Trophoblast cell (in vitro differentiated cells and primary cell): ENCODE results near the gene SIX1.

Experiments
- DNase-seq, 2 donors: peaks; one replicate each; pipeline ENCODE4 v3.0.0-alpha.2; 2016
- H2AFZ ChIP-seq: 2 replicates; pipeline ENCODE4 v1.6.1; 2013; ENCODE audit warnings: low read length, moderate library complexity, mild to moderate bottlenecking; ENCODE audit not compliant: insufficient read depth, poor library complexity
- H2AK5ac ChIP-seq: 2 replicates; pipeline ENCODE4 v1.6.1; 2013; ENCODE audit warnings: mild to moderate bottlenecking, low read length
- H2BK120ac ChIP-seq: 2 replicates; pipeline ENCODE4 v1.6.1; 2013; ENCODE audit warnings: low read length, mild to moderate bottlenecking, moderate library complexity; ENCODE audit not compliant: insufficient read depth, poor library complexity
- H2BK12ac ChIP-seq: 2 replicates; pipeline ENCODE4 v1.6.1; 2013; ENCODE audit warnings: mild to moderate bottlenecking, low read length, moderate library complexity
- H2BK5ac ChIP-seq: 2 replicates; pipeline ENCODE4 v1.6.1; 2013; ENCODE audit warnings: low read length, low read depth, moderate library complexity, mild to moderate bottlenecking; ENCODE audit not compliant: poor library complexity
- H3K14ac ChIP-seq: 2 replicates; pipeline ENCODE4 v1.6.1; 2013; ENCODE audit warnings: mild to moderate bottlenecking, low read length
- H3K18ac ChIP-seq: 2 replicates; pipeline ENCODE4 v1.6.1; 2013; ENCODE audit warnings: mild to moderate bottlenecking, low read length
- H3K23ac ChIP-seq: 2 replicates; pipeline ENCODE4 v1.6.1; 2013; ENCODE audit warnings: low read length
- H3K27ac ChIP-seq: 2 replicates; pipeline ENCODE4 v1.5.1; 2013; ENCODE audit warnings: low read depth, mild to moderate bottlenecking, inconsistent platforms, low read length, moderate library complexity
- H3K27me3 ChIP-seq: 2 replicates; pipeline ENCODE4 v1.6.1; 2013; ENCODE audit warnings: inconsistent platforms, mild to moderate bottlenecking, low read length, moderate library complexity; ENCODE audit not compliant: insufficient read depth
- H3K36me3 ChIP-seq, 2 experiments: 1 replicate in 1 of 2; 2 replicates in 1 of 2; pipeline ENCODE4 v1.6.1; 2013; ENCODE audit warnings: low read length in 2 of 2, mild to moderate bottlenecking in 2 of 2, moderate library complexity in 1 of 2; ENCODE audit not compliant: insufficient read depth in 2 of 2, control insufficient read depth in 1 of 2
- H3K4ac ChIP-seq: 2 replicates; pipeline ENCODE4 v1.6.1; 2013; ENCODE audit warnings: low read depth, mild to moderate bottlenecking, low read length, moderate library complexity
- H3K4me1 ChIP-seq, 2 experiments: 1 replicate in 1 of 2; 2 replicates in 1 of 2; pipeline ENCODE4 v1.6.1; 2013; ENCODE audit warnings: low read length in 2 of 2, mild to moderate bottlenecking in 2 of 2, moderate library complexity in 1 of 2; ENCODE audit not compliant: insufficient read depth in 2 of 2, control insufficient read depth in 1 of 2
- H3K4me2 ChIP-seq: 2 replicates; pipeline ENCODE4 v1.6.1; 2013; ENCODE audit warnings: inconsistent platforms, mild to moderate bottlenecking, low read length, moderate library complexity
- H3K4me3 ChIP-seq: 2 replicates; pipeline ENCODE4 v1.5.1; 2013; ENCODE audit warnings: mild to moderate bottlenecking, low read depth, low read length, inconsistent platforms
- H3K79me1 ChIP-seq: one replicate; pipeline ENCODE4 v1.6.1; 2013; ENCODE audit warnings: low read length
- H3K79me2 ChIP-seq: 2 replicates; pipeline ENCODE4 v1.6.1; 2013; ENCODE audit warnings: low read length, mild to moderate bottlenecking; ENCODE audit not compliant: control insufficient read depth, insufficient read depth, poor library complexity
- H3K9ac ChIP-seq: 2 replicates; pipeline ENCODE4 v1.6.1; 2013; ENCODE audit warnings: mild to moderate bottlenecking, low read length
- H3K9me3 ChIP-seq: 2 replicates; pipeline ENCODE4 v1.6.1; 2013; ENCODE audit warnings: low read depth, mild to moderate bottlenecking, control low read depth, inconsistent platforms, low read length; ENCODE audit not compliant: insufficient read depth
- H4K12ac ChIP-seq: 2 replicates; pipeline ENCODE4 v1.6.1; 2013; ENCODE audit warnings: low read depth, mild to moderate bottlenecking, low read length, moderate library complexity
- H4K8ac ChIP-seq: 2 replicates; pipeline ENCODE4 v1.6.1; 2013; ENCODE audit warnings: low read depth, mild to moderate bottlenecking, low read length, moderate library complexity
- H4K91ac ChIP-seq: one replicate; pipeline ENCODE4 v1.6.1; 2013; ENCODE audit warnings: low read depth, mild to moderate bottlenecking, low read length, moderate library complexity
- WGBS: extraction: QIAGEN DNeasy Blood & Tissue Kit; methylation state at CpG from one replicate; pipeline ENCODE4 v1.1.7; 2013; ENCODE audit warnings: missing lambda C conversion rate; ENCODE audit not compliant: insufficient read length, insufficient coverage; ENCODE audit errors: extremely low coverage; 5-methylcytosine and 5-hydroxymethylcytosine counted together

Gene SIX1

DNA sequence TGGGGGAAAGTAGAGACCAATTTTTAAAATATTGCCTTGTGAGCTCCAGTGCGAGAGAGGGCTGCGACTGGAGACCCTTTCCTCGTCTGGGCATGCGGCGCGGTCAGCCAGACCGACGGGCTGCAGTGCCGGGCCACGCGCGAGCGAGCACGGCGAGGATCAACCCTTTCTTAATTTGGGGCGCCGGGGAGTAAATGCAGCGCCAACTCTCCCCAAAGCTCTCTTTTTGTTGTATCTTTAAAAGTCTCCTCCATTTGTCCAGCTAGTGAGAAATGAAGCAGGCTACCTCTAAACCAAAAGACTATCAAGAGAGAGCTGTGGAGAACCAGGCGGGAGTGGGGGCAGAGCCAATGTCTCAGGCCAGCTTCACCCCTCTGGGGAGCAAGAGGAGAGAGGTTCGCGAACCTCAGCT lies 1.4 kb downstream of the SIX1 start:
- H2BK12ac ChIP-seq = no peak overlapping the region
- no peaks in the 10 kb centered on the region for H3K36me3 ChIP-seq
- H3K27me3 ChIP-seq = peaks cover 81% of the 10 kb centered on the region
- no peak overlapping the region for H2AFZ ChIP-seq
- H3K18ac ChIP-seq = no peak overlapping the region
- no peak overlapping the region for H2BK5ac ChIP-seq
- H2BK120ac ChIP-seq = no peak overlapping the region
- H3K27ac ChIP-seq = no peak overlapping the region
- no peak overlapping the region for H3K4ac ChIP-seq
- H4K12ac ChIP-seq = no peak overlapping the region
- H3K14ac ChIP-seq = no peak overlapping the region
- no peaks in the 10 kb centered on the region for H3K79me1 ChIP-seq
- H3K23ac ChIP-seq = no peak overlapping the region
- H4K8ac ChIP-seq = no peak overlapping the region
- peaks cover 15 to 17% of the 10 kb centered on the region in 2 experiments for H3K4me1 ChIP-seq
- no peak overlapping the region for H2AK5ac ChIP-seq
- H4K91ac ChIP-seq = no peak overlapping the region
- no peak overlapping the region for H3K9ac ChIP-seq
- no peaks in the 10 kb centered on the region for H3K79me2 ChIP-seq
- H3K4me3 ChIP-seq = no peak overlapping the region
- no CpG with 5 or more reads among the region's 21 CpGs for WGBS
- peaks cover 2% of the 10 kb centered on the region for H3K9me3 ChIP-seq
- DNase-seq = no peak
- H3K4me2 ChIP-seq = peak overlapping the region; percentile 59

GRCh38 chr14:60647081-60647836 lies 2.0 kb downstream of the SIX1 start:
- no peak overlapping the region for H3K18ac ChIP-seq
- H3K14ac ChIP-seq = no peak overlapping the region
- no peak overlapping the region for H4K91ac ChIP-seq
- no peak for DNase-seq
- H3K23ac ChIP-seq = no peak overlapping the region
- H3K4me1 ChIP-seq = peaks cover 15 to 17% of the 10 kb centered on the region in 2 experiments
- no peaks in the 10 kb centered on the region for H3K79me2 ChIP-seq
- H3K36me3 ChIP-seq = no peaks in the 10 kb centered on the region
- no peak overlapping the region for H3K27ac ChIP-seq
- H3K9ac ChIP-seq = no peak overlapping the region
- peaks cover 81% of the 10 kb centered on the region for H3K27me3 ChIP-seq
- WGBS = no CpG with 5 or more reads among the region's 43 CpGs
- H3K4me3 ChIP-seq = no peak overlapping the region
- no peak overlapping the region for H2AK5ac ChIP-seq
- H4K8ac ChIP-seq = no peak overlapping the region
- no peak overlapping the region for H2BK5ac ChIP-seq
- no peak overlapping the region for H3K4ac ChIP-seq
- H2BK12ac ChIP-seq = no peak overlapping the region
- no peak overlapping the region for H4K12ac ChIP-seq
- H3K4me2 ChIP-seq = peak overlapping the region; percentile 59
- no peak overlapping the region for H2BK120ac ChIP-seq
- H3K9me3 ChIP-seq = peaks cover under 1% of the 10 kb centered on the region
- H3K79me1 ChIP-seq = no peaks in the 10 kb centered on the region
- no peak overlapping the region for H2AFZ ChIP-seq

GRCh38 chr14:60646226-60646818 lies 3.0 kb downstream of the SIX1 start:
- H3K79me1 ChIP-seq = no peaks in the 10 kb centered on the region
- no peak overlapping the region for H4K8ac ChIP-seq
- H3K9me3 ChIP-seq = no peaks in the 10 kb centered on the region
- no peak overlapping the region for H2BK5ac ChIP-seq
- no peak overlapping the region for H4K12ac ChIP-seq
- H3K4ac ChIP-seq = no peak overlapping the region
- H3K4me2 ChIP-seq = no peak overlapping the region
- no peak overlapping the region for H3K18ac ChIP-seq
- peaks cover 81% of the 10 kb centered on the region for H3K27me3 ChIP-seq
- H2BK120ac ChIP-seq = no peak overlapping the region
- no peak overlapping the region for H2BK12ac ChIP-seq
- H3K4me1 ChIP-seq = peaks cover 15 to 17% of the 10 kb centered on the region in 2 experiments
- H3K14ac ChIP-seq = no peak overlapping the region
- H3K79me2 ChIP-seq = no peaks in the 10 kb centered on the region
- WGBS = no CpG with 5 or more reads among the region's 11 CpGs
- no peak overlapping the region for H2AFZ ChIP-seq
- DNase-seq = no peak
- no peak overlapping the region for H3K27ac ChIP-seq
- no peak overlapping the region for H3K9ac ChIP-seq
- H3K23ac ChIP-seq = peak overlapping the region; percentile 8
- H3K4me3 ChIP-seq = no peak overlapping the region
- no peaks in the 10 kb centered on the region for H3K36me3 ChIP-seq
- no peak overlapping the region for H4K91ac ChIP-seq
- H2AK5ac ChIP-seq = no peak overlapping the region

DNA sequence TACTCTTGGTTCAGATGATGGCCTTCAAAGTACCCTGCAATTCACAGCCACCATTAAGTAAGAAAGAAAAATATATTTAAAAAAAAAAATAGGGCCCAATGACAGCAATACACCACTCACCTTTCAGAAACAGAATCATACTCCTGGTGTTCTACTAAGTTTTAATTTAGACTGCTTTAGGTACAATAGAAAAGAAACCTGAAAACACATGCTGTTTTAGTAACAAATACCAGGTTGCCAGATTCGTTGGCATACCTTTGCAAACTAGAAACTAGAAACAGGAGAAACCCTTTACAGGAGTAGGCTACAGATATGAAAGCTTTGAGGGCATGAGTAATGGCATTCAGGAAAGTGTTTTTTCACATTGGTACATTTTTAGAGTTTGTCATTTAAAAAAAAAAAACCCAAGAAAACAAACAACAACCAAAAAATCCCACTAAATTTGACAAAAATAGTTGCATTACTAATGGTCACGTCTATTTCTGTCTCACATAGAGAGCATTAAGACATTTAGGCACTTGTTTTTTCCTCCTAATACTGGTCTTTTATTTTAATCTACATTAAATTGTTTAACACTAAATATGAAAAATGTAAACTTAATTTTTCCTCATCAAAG lies 4.0 kb downstream of the SIX1 start:
- Histone ChIP-seq H3K4me3 (no peak overlapping the region), H3K4ac (no peak overlapping the region), H4K91ac (no peak overlapping the region), H3K9me3 (no peaks in the 10 kb centered on the region), H2BK5ac (no peak overlapping the region), H3K27me3 (peaks cover 78% of the 10 kb centered on the region), H3K4me2 (no peak overlapping the region), H3K23ac (no peak overlapping the region), H2AFZ (no peak overlapping the region), H3K79me2 (no peaks in the 10 kb centered on the region), H3K27ac (no peak overlapping the region), H3K18ac (no peak overlapping the region), H4K12ac (no peak overlapping the region), H3K9ac (no peak overlapping the region), H3K14ac (no peak overlapping the region), H2AK5ac (no peak overlapping the region), H3K79me1 (no peaks in the 10 kb centered on the region), H4K8ac (no peak overlapping the region), H3K4me1 (peaks cover 15 to 17% of the 10 kb centered on the region in 2 experiments), H3K36me3 (no peaks in the 10 kb centered on the region), H2BK12ac (no peak overlapping the region), H2BK120ac (no peak overlapping the region)
- DNase-seq = no peak
- WGBS = no CpG with 5 or more reads among the region's 2 CpGs
